H9 (cell line): ENCODE results near the gene KDM1B. TPM values are rescaled to one million over a fixed set of nuclear protein-coding genes. Genes with fewer than 3 reads are reported as not detected.

Experiments
- DNase-seq: peaks from one replicate; pipeline ENCODE4 v3.0.0-alpha.2; 2017
- H2AFZ ChIP-seq: one replicate; pipeline ENCODE4 v1.6.1; 2013; ENCODE audit warnings: mild to moderate bottlenecking, low read length, control low read depth, moderate library complexity
- H2AK5ac ChIP-seq: 2 replicates; pipeline ENCODE4 v1.6.1; 2013; ENCODE audit warnings: low read length, control low read depth, mixed read lengths; ENCODE audit not compliant: insufficient read length
- H2BK120ac ChIP-seq: one replicate; pipeline ENCODE4 v1.6.1; 2013; ENCODE audit warnings: low read depth, mild to moderate bottlenecking, low read length, control low read depth, inconsistent platforms; ENCODE audit not compliant: poor library complexity, severe bottlenecking
- H2BK12ac ChIP-seq: 2 replicates; pipeline ENCODE4 v1.6.1; 2013; ENCODE audit warnings: low read length, control low read depth, mixed read lengths, low read depth; ENCODE audit not compliant: insufficient read length
- H2BK15ac ChIP-seq: 2 replicates; pipeline ENCODE4 v1.6.1; 2013; ENCODE audit warnings: low read depth, low read length, control low read depth
- H2BK20ac ChIP-seq: one replicate; pipeline ENCODE4 v1.6.1; 2013; ENCODE audit warnings: low read depth, mild to moderate bottlenecking, low read length, control low read depth, inconsistent platforms; ENCODE audit not compliant: poor library complexity, severe bottlenecking
- H2BK5ac ChIP-seq: 2 replicates; pipeline ENCODE4 v1.6.1; 2013; ENCODE audit warnings: low read length, control low read depth, mixed read lengths; ENCODE audit not compliant: insufficient read length
- H3K14ac ChIP-seq: 2 replicates; pipeline ENCODE4 v1.6.1; 2013; ENCODE audit warnings: low read length, control low read depth; ENCODE audit not compliant: insufficient read depth
- H3K18ac ChIP-seq: 2 replicates; pipeline ENCODE4 v1.6.1; 2013; ENCODE audit warnings: low read depth, mild to moderate bottlenecking, mixed read lengths, low read length, control low read depth; ENCODE audit not compliant: insufficient read length
- H3K23ac ChIP-seq: 2 replicates; pipeline ENCODE4 v1.6.1; 2013; ENCODE audit warnings: low read length, control low read depth, mixed read lengths, low read depth; ENCODE audit not compliant: insufficient read length
- H3K23me2 ChIP-seq: 2 replicates; pipeline ENCODE4 v1.6.1; 2013; ENCODE audit warnings: low read depth, mild to moderate bottlenecking, mixed read lengths, low read length, control low read depth; ENCODE audit not compliant: insufficient read length, poor library complexity, severe bottlenecking
- H3K27ac ChIP-seq: 2 replicates; pipeline ENCODE4 v1.5.1; 2013; ENCODE audit warnings: low read length, control low read depth, mixed read lengths, low read depth; ENCODE audit not compliant: insufficient read length
- H3K27me3 ChIP-seq: 2 replicates; pipeline ENCODE4 v1.6.1; 2013; ENCODE audit warnings: low read length, control low read depth, inconsistent platforms; ENCODE audit not compliant: insufficient read depth
- H3K4ac ChIP-seq: 2 replicates; pipeline ENCODE4 v1.6.1; 2013; ENCODE audit warnings: low read depth, mild to moderate bottlenecking, control low read depth, inconsistent platforms, low read length, moderate library complexity
- H3K4me1 ChIP-seq: 2 replicates; pipeline ENCODE4 v1.6.1; 2013; ENCODE audit warnings: low read length, control low read depth, inconsistent platforms; ENCODE audit not compliant: insufficient read depth
- H3K4me2 ChIP-seq: 2 replicates; pipeline ENCODE4 v1.6.1; 2013; ENCODE audit warnings: low read length, control low read depth, mixed read lengths; ENCODE audit not compliant: insufficient read length, insufficient read depth
- H3K56ac ChIP-seq: 2 replicates; pipeline ENCODE4 v1.6.1; 2013; ENCODE audit warnings: low read depth, mild to moderate bottlenecking, mixed read lengths, low read length, control low read depth; ENCODE audit not compliant: insufficient read length
- H3K79me1 ChIP-seq: 2 replicates; pipeline ENCODE4 v1.6.1; 2013; ENCODE audit warnings: low read depth, mild to moderate bottlenecking, moderate library complexity, low read length, control low read depth, inconsistent platforms; ENCODE audit not compliant: insufficient read depth, poor library complexity, severe bottlenecking
- H3K79me2 ChIP-seq: 2 replicates; pipeline ENCODE4 v1.6.1; 2013; ENCODE audit warnings: low read length, control low read depth, inconsistent platforms; ENCODE audit not compliant: insufficient read depth
- H3K9ac ChIP-seq: 2 replicates; pipeline ENCODE4 v1.6.1; 2013; ENCODE audit warnings: low read length, control low read depth, mixed read lengths; ENCODE audit not compliant: insufficient read length; ENCODE audit errors: extremely low read depth
- H3K9me3 ChIP-seq: one replicate; pipeline ENCODE4 v1.6.1; 2013; ENCODE audit warnings: low read depth, low read length, inconsistent platforms; ENCODE audit not compliant: control insufficient read depth
- H3T11ph ChIP-seq: one replicate; pipeline ENCODE4 v1.6.1; 2013; ENCODE audit warnings: mild to moderate bottlenecking, low read length, control low read depth, inconsistent platforms
- H4K20me1 ChIP-seq: one replicate; pipeline ENCODE4 v1.6.1; 2013; ENCODE audit not compliant: control insufficient read depth, insufficient read length, insufficient read depth
- H4K5ac ChIP-seq: 2 replicates; pipeline ENCODE4 v1.6.1; 2013; ENCODE audit warnings: low read depth, mild to moderate bottlenecking, mixed read lengths, low read length, control low read depth; ENCODE audit not compliant: insufficient read length
- H4K8ac ChIP-seq: replicated peaks from 2 replicates; pipeline ENCODE4 v1.6.1; 2013; ENCODE audit warnings: low read length, control low read depth, mixed read lengths, low read depth; ENCODE audit not compliant: insufficient read length
- H4K91ac ChIP-seq: 2 replicates; pipeline ENCODE4 v1.6.1; 2013; ENCODE audit warnings: low read depth, mild to moderate bottlenecking, moderate library complexity, mixed read lengths, low read length, control low read depth; ENCODE audit not compliant: insufficient read length
- H3K27ac Mint-ChIP-seq, 3 experiments: 2 replicates in 2 of 3; 3 replicates in 1 of 3; pipeline ENCODE4 v1.8.0; 2020 to 2021; ENCODE audit warnings: mixed read lengths in 3 of 3, mild to moderate bottlenecking in 1 of 3, moderate library complexity in 1 of 3
- H3K27me3 Mint-ChIP-seq: 2 replicates; pipeline ENCODE4 v1.8.0; 2021; ENCODE audit warnings: low read depth, mild to moderate bottlenecking, moderate library complexity, mixed read lengths
- H3K36me3 Mint-ChIP-seq, 3 experiments: 2 replicates in 2 of 3; 3 replicates in 1 of 3; pipeline ENCODE4 v1.8.0; 2020 to 2021; ENCODE audit warnings: low read depth in 3 of 3, mixed read lengths in 3 of 3; ENCODE audit not compliant: insufficient read depth in 1 of 3
- H3K4me1 Mint-ChIP-seq, 2 experiments: 2 replicates each; pipeline ENCODE4 v1.8.0; 2020; ENCODE audit warnings: mixed read lengths in 2 of 2
- H3K4me3 Mint-ChIP-seq, 2 experiments: 2 replicates in 1 of 2; 3 replicates in 1 of 2; pipeline ENCODE4 v1.8.0; 2020 to 2021; ENCODE audit warnings: mild to moderate bottlenecking in 2 of 2, mixed read lengths in 2 of 2, moderate library complexity in 1 of 2
- H3K9me3 Mint-ChIP-seq, 2 experiments: 2 replicates in 1 of 2; 3 replicates in 1 of 2; pipeline ENCODE4 v1.8.0; 2020; ENCODE audit warnings: mild to moderate bottlenecking in 2 of 2, mixed read lengths in 2 of 2, moderate library complexity in 1 of 2
- CTCF ChIP-seq: fragments of 200-600 bp; sonication (generic); conservative IDR thresholded peaks from 3 replicates; pipeline ENCODE4 v1.8.0; 2021; ENCODE audit warnings: antibody characterized with exemption, mild to moderate bottlenecking
- WGBS: extraction: QIAGEN DNeasy Blood & Tissue Kit; methylation state at CpG from one replicate; pipeline ENCODE4 v1.1.7; 2013; ENCODE audit warnings: missing lambda C conversion rate, low lambda C conversion rate, mixed read lengths; ENCODE audit not compliant: insufficient read length; ENCODE audit errors: extremely low coverage; 5-methylcytosine and 5-hydroxymethylcytosine counted together
- total RNA-seq: library from RNA; stranded (reverse); gene quantifications from 2 replicates; pipeline ENCODE4 v1.2.1, GENCODE V29; 2021

The KDM1B gene
- total RNA-seq, 1 experiment from 2014 or later: 5.4 TPM

DNA sequence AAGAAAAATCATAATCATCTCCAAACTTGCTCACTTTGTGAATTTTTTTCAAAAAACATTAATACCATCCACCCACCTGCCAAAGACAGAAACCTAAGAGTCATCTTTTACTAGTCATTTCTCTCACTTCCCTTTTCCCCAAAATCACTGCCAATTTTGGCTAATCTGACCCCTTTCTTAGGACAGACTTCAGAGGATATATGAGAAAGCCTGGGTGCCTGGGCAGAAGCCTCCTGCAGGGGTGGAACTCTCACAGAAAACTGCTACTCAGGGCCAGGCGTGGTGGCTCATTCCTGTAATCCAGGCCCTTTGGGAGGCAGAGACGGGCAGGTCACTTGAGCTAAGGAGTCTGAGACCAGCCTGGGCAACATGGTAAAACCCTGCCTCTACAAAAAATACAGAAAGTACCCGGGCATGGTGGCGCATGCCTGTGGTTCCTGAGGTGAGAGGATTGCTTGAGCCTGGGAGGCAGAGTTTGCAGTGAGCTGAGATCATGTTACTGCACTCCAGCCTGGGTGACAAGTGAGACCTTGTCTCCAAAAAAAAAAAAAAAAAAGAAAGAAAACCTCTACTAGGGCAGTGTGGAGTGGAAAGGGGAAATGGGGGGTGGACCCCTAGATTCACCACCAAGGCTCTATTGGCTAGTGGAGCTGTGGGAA, 105.4 kb downstream of the KDM1B start:
- Mint-ChIP-seq H3K4me3 (peak overlapping the region; percentile 88 to 92), H3K4me1 (peaks cover 36 to 45% of the 10 kb centered on the region in 2 experiments), H3K27me3 (no peaks in the 10 kb centered on the region), H3K36me3 (peaks cover 63 to 80% (median 73%) of the 10 kb centered on the region in 3 experiments), H3K27ac (peak overlapping the region; percentile 17 to 62 (median 56); a peak in 5 of 7 replicates), H3K9me3 (peaks cover 0 to 3% of the 10 kb centered on the region in 2 experiments; a peak in 3 of 5 replicates)
- H3K4me2 ChIP-seq: peak overlapping the region; percentile 14
- no peak overlapping the region for H3T11ph ChIP-seq
- no peak overlapping the region for H3K14ac ChIP-seq
- no peak for TF ChIP-seq CTCF
- H2BK5ac ChIP-seq: no peak overlapping the region
- no peak overlapping the region for H2AK5ac ChIP-seq
- H4K8ac ChIP-seq: no peak overlapping the region
- no peak overlapping the region for H4K5ac ChIP-seq
- H4K20me1 ChIP-seq: no peaks in the 10 kb centered on the region
- peaks cover 4% of the 10 kb centered on the region for H3K79me1 ChIP-seq
- H3K56ac ChIP-seq: no peak overlapping the region
- H2BK120ac ChIP-seq: no peak overlapping the region
- no peak overlapping the region for H2AFZ ChIP-seq
- DNase-seq: no peak
- H3K23me2 ChIP-seq: peaks cover 15% of the 10 kb centered on the region
- peaks cover 53% of the 10 kb centered on the region for H3K79me2 ChIP-seq
- no peak overlapping the region for H3K18ac ChIP-seq
- H4K91ac ChIP-seq: no peak overlapping the region
- no peak overlapping the region for H3K4ac ChIP-seq
- H3K27ac ChIP-seq: no peak overlapping the region
- 0 out of 2 replicates have a peak overlapping the region, but pooled peaks have one; percentile 68 for H2BK15ac ChIP-seq
- H2BK20ac ChIP-seq: no peak overlapping the region
- no peak overlapping the region for H3K23ac ChIP-seq
- peak overlapping the region; percentile 51 for H3K9ac ChIP-seq
- peaks cover 7% of the 10 kb centered on the region; the same call in 1 of the 2 replicates for H3K4me1 ChIP-seq
- no peaks in the 10 kb centered on the region for H3K27me3 ChIP-seq
- H3K9me3 ChIP-seq: no peaks in the 10 kb centered on the region
- no peak overlapping the region for H2BK12ac ChIP-seq
- no CpG with 5 or more reads among the region's 4 CpGs for WGBS
